GM21360 (cell line): ENCODE results near the gene SLC1A5.
A peak's percentile ranks its signal among the peaks of the same experiment; 100 is the strongest.
"Not testable (repeated sequence)": the region's sequence is repeated elsewhere in the genome, so short reads cannot be mapped to it uniquely, and the experiment has no call there.

Experiments used
- ATAC-seq: cut with Tn5 transposase; IDR thresholded peaks from one replicate; pipeline ENCODE4 v1.9.1; 2021; ENCODE audit warnings: mild to moderate bottlenecking, moderate library complexity; ENCODE audit not compliant: unreplicated experiment

The SLC1A5 gene

GRCh38 chr19:46802152-46802551, 13.8 kb upstream of the SLC1A5 start:
- ATAC-seq: no peak

- ATAC-seq: no peak
Observed at GRCh38 chr19:46798713-46799112, 10.3 kb upstream of the SLC1A5 start.

- ATAC-seq: no peak
Observed at GRCh38 chr19:46797881-46798280, 9.5 kb upstream of the SLC1A5 start.

GRCh38 chr19:46791944-46792343, 3.5 kb upstream of the SLC1A5 start:
- no peak for ATAC-seq

GRCh38 chr19:46789371-46789770, 977 bp upstream of the SLC1A5 start:
- ATAC-seq: no peak

- no peak for ATAC-seq
Observed at GRCh38 chr19:46788968-46789338, 559 bp upstream of the SLC1A5 start.

- no peak for ATAC-seq
Observed at GRCh38 chr19:46787331-46788261, 798 bp downstream of the SLC1A5 start.

- no peak for ATAC-seq
Observed at GRCh38 chr19:46787040-46787330, 1.4 kb downstream of the SLC1A5 start.

GRCh38 chr19:46786236-46787039, 2.0 kb downstream of the SLC1A5 start:
- ATAC-seq: peak; percentile 35

- no peak for ATAC-seq
Observed at GRCh38 chr19:46785980-46786235, 2.5 kb downstream of the SLC1A5 start.

GRCh38 chr19:46785054-46785979, 3.1 kb downstream of the SLC1A5 start:
- no peak for ATAC-seq

GRCh38 chr19:46784262-46785053, 3.9 kb downstream of the SLC1A5 start:
- ATAC-seq: no peak

GRCh38 chr19:46783670-46784069, 4.7 kb downstream of the SLC1A5 start:
- ATAC-seq: no peak

- no peak for ATAC-seq
Observed at GRCh38 chr19:46782355-46783019, 5.9 kb downstream of the SLC1A5 start.

- ATAC-seq: not testable (repeated sequence)
Observed at GRCh38 chr19:46777956-46778645, 10.3 kb downstream of the SLC1A5 start.

- ATAC-seq: no peak
Observed at GRCh38 chr19:46776927-46777911, 11.2 kb downstream of the SLC1A5 start.

- no peak for ATAC-seq
Observed at GRCh38 chr19:46775642-46776258, 12.6 kb downstream of the SLC1A5 start.

- no peak for ATAC-seq
Observed at GRCh38 chr19:46773018-46773399, 15.4 kb downstream of the SLC1A5 start.
